ENCODE results near the gene CYSLTR2. TPM values are rescaled to one million over a fixed set of nuclear protein-coding genes. Genes with fewer than 3 reads are reported as not detected.

CYSLTR2 gene
- total and polyA plus RNA-seq, 2 donors from 2014 or later, result 1.2 to 1.4 TPM

- no peak for DNase-seq
- intact Hi-C loops (cut with DNase I), result no loop called here
Observed at GRCh38 chr13:48645845-48646244, 7.9 kb upstream of the CYSLTR2 start.

GRCh38 chr13:48646791-48647190 lies 6.9 kb upstream of the CYSLTR2 start:
- no peak for TF ChIP-seq CTCF (IDR thresholded peaks at IDR 0.05; ENCODE audit: borderline replicate concordance, extremely low read depth, insufficient read depth)
- Histone ChIP-seq H3K9me3 (ENCODE audit: control insufficient read depth in 2 of 3, insufficient read depth in 1 of 3, low read length in 3 of 3) (no peaks in the 10 kb centered on the region), H3K27me3 (ENCODE audit: control insufficient read depth, insufficient read depth, low read length) (no peaks in the 10 kb centered on the region), H3K4me3 (ENCODE audit: low read length in 3 of 3) (no peak overlapping the region), H3K27ac (ENCODE audit: low read depth in 2 of 2, low read length in 2 of 2) (no peak overlapping the region), H3K4me1 (ENCODE audit: control insufficient read depth in 2 of 3, insufficient read depth in 2 of 3, low read depth in 1 of 3, low read length in 3 of 3) (no peaks in the 10 kb centered on the region), H3K36me3 (ENCODE audit: control insufficient read depth in 2 of 3, insufficient read depth in 3 of 3, low read length in 3 of 3) (no peaks in the 10 kb centered on the region), H3K9ac (ENCODE audit: low read length in 3 of 3) (no peak overlapping the region)
- FAIRE-seq (no peak), DNase-seq (no peak)
- intact Hi-C loops (cut with DNase I), result no loop called here

More at GRCh38 chr13:48645845-48646244, 7.9 kb upstream of the CYSLTR2 start:
- Histone ChIP-seq H3K36me3 (ENCODE audit: control insufficient read depth in 2 of 3, insufficient read depth in 3 of 3, low read length in 3 of 3) (no peaks in the 10 kb centered on the region), H3K9ac (ENCODE audit: low read length in 3 of 3) (no peak overlapping the region), H3K27me3 (ENCODE audit: control insufficient read depth, insufficient read depth, low read length) (no peaks in the 10 kb centered on the region), H3K9me3 (ENCODE audit: control insufficient read depth in 2 of 3, insufficient read depth in 1 of 3, low read length in 3 of 3) (no peaks in the 10 kb centered on the region), H3K27ac (ENCODE audit: low read depth in 2 of 2, low read length in 2 of 2) (no peak overlapping the region), H3K4me3 (ENCODE audit: low read length in 3 of 3) (no peak overlapping the region), H3K4me1 (ENCODE audit: control insufficient read depth in 2 of 3, insufficient read depth in 2 of 3, low read depth in 1 of 3, low read length in 3 of 3) (no peaks in the 10 kb centered on the region)
- FAIRE-seq, result no peak
- no peak for TF ChIP-seq CTCF (IDR thresholded peaks at IDR 0.05; ENCODE audit: borderline replicate concordance, extremely low read depth, insufficient read depth)

GRCh38 chr13:48647625-48648024 lies 6.1 kb upstream of the CYSLTR2 start:
- DNase-seq, result no peak
- Histone ChIP-seq H3K27me3 (ENCODE audit: control insufficient read depth, insufficient read depth, low read length) (no peaks in the 10 kb centered on the region), H3K36me3 (ENCODE audit: control insufficient read depth in 2 of 3, insufficient read depth in 3 of 3, low read length in 3 of 3) (no peaks in the 10 kb centered on the region), H3K4me3 (ENCODE audit: low read length in 3 of 3) (no peak overlapping the region), H3K4me1 (ENCODE audit: control insufficient read depth in 2 of 3, insufficient read depth in 2 of 3, low read depth in 1 of 3, low read length in 3 of 3) (no peaks in the 10 kb centered on the region), H3K27ac (ENCODE audit: low read depth in 2 of 2, low read length in 2 of 2) (no peak overlapping the region), H3K9ac (ENCODE audit: low read length in 3 of 3) (no peak overlapping the region), H3K9me3 (ENCODE audit: control insufficient read depth in 2 of 3, insufficient read depth in 1 of 3, low read length in 3 of 3) (no peaks in the 10 kb centered on the region)
- no peak for FAIRE-seq
- intact Hi-C loops (cut with DNase I), result no loop called here
- peak; percentile 49 for TF ChIP-seq CTCF (IDR thresholded peaks at IDR 0.05; ENCODE audit: borderline replicate concordance, extremely low read depth, insufficient read depth)

- Histone ChIP-seq H3K27ac (ENCODE audit: low read depth in 2 of 2, low read length in 2 of 2) (no peak overlapping the region), H3K4me1 (ENCODE audit: control insufficient read depth in 2 of 3, insufficient read depth in 2 of 3, low read depth in 1 of 3, low read length in 3 of 3) (no peaks in the 10 kb centered on the region), H3K4me3 (ENCODE audit: low read length in 3 of 3) (no peak overlapping the region), H3K9me3 (ENCODE audit: control insufficient read depth in 2 of 3, insufficient read depth in 1 of 3, low read length in 3 of 3) (no peaks in the 10 kb centered on the region), H3K9ac (ENCODE audit: low read length in 3 of 3) (no peak overlapping the region), H3K36me3 (ENCODE audit: control insufficient read depth in 2 of 3, insufficient read depth in 3 of 3, low read length in 3 of 3) (no peaks in the 10 kb centered on the region), H3K27me3 (ENCODE audit: control insufficient read depth, insufficient read depth, low read length) (no peaks in the 10 kb centered on the region)
- TF ChIP-seq CTCF (IDR thresholded peaks at IDR 0.05; ENCODE audit: borderline replicate concordance, extremely low read depth, insufficient read depth), result no peak
- FAIRE-seq (no peak), DNase-seq (no peak)
- intact Hi-C loops (cut with DNase I), result no loop called here
Observed at GRCh38 chr13:48648446-48648845, 5.3 kb upstream of the CYSLTR2 start.

Measured in kidney (tissue), 14 donors.